NCI-H82 treated with DMSO at 0.1 percent for 48 hours (cell line): Measurements from ENCODE around the gene ANTXR1.
A peak's percentile ranks its signal among the peaks of the same experiment; 100 is the strongest.

Experiments used
- DNase-seq: peaks from one replicate; lab custom pipeline; 2025; ENCODE audit not compliant: unreplicated experiment; lab: John Stamatoyannopoulos, UW

ANTXR1 gene

GRCh38 chr2:69175790-69176715, 163.1 kb downstream of the ANTXR1 start:
- DNase-seq = no peak

GRCh38 chr2:69177063-69177771, 164.2 kb downstream of the ANTXR1 start:
- peak; percentile 99 for DNase-seq

GRCh38 chr2:69177785-69178636, 165.0 kb downstream of the ANTXR1 start:
- peak; percentile 90 for DNase-seq

- DNase-seq = peak; percentile 89
Measured at GRCh38 chr2:69178756-69179155, 165.8 kb downstream of the ANTXR1 start.

GRCh38 chr2:69180227-69180626, 167.2 kb downstream of the ANTXR1 start:
- no peak for DNase-seq

- no peak for DNase-seq
Measured at GRCh38 chr2:69180974-69181373, 168.0 kb downstream of the ANTXR1 start.

- no peak for DNase-seq
Measured at GRCh38 chr2:69181806-69182427, 168.9 kb downstream of the ANTXR1 start.

- no peak for DNase-seq
Measured at GRCh38 chr2:69183659-69184058, 170.7 kb downstream of the ANTXR1 start.

GRCh38 chr2:69184224-69184623, 171.2 kb downstream of the ANTXR1 start:
- no peak for DNase-seq

GRCh38 chr2:69185807-69186206, 172.8 kb downstream of the ANTXR1 start:
- DNase-seq = no peak

- no peak for DNase-seq
Measured at GRCh38 chr2:69186614-69187013, 173.6 kb downstream of the ANTXR1 start.

- DNase-seq = peak; percentile 44
Measured at GRCh38 chr2:69188182-69188900, 175.4 kb downstream of the ANTXR1 start.

- no peak for DNase-seq
Measured at GRCh38 chr2:69190743-69191404, 177.9 kb downstream of the ANTXR1 start.

- no peak for DNase-seq
Measured at GRCh38 chr2:69191634-69192033, 178.7 kb downstream of the ANTXR1 start.

- DNase-seq = no peak
Measured at GRCh38 chr2:69192176-69192945, 179.4 kb downstream of the ANTXR1 start.

- no peak for DNase-seq
Measured at GRCh38 chr2:69195706-69196105, 182.7 kb downstream of the ANTXR1 start.

- no peak for DNase-seq
Measured at GRCh38 chr2:69196327-69197117, 183.5 kb downstream of the ANTXR1 start.

- DNase-seq = no peak
Measured at GRCh38 chr2:69200107-69200520, 187.1 kb downstream of the ANTXR1 start.
